Astrocyte of the hippocampus (primary cell): Measurements from ENCODE around the gene SBNO2.
A peak's percentile ranks its signal among the peaks of the same experiment; 100 is the strongest.

Experiments used
- DNase-seq: peaks from one replicate; pipeline ENCODE4 v3.0.0; 2011; ENCODE audit warnings: low read depth, low spot score

Gene SBNO2

GRCh38 chr19:1108291-1109031, 65.6 kb downstream of the SBNO2 start:
- DNase-seq = no peak

- DNase-seq = no peak
Observed at GRCh38 chr19:1107661-1108261, 66.3 kb downstream of the SBNO2 start.

GRCh38 chr19:1106841-1107660, 67.0 kb downstream of the SBNO2 start:
- no peak for DNase-seq

GRCh38 chr19:1105873-1106840, 67.9 kb downstream of the SBNO2 start:
- DNase-seq = no peak

GRCh38 chr19:1105008-1105872, 68.8 kb downstream of the SBNO2 start:
- DNase-seq = peak; percentile 73

- peak; percentile 87 for DNase-seq
Observed at GRCh38 chr19:1104311-1105007, 69.6 kb downstream of the SBNO2 start.

GRCh38 chr19:1103708-1104310, 70.3 kb downstream of the SBNO2 start, which contains the start of gene GPX4:
Gene GPX4, plus strand, starts transcription at chr19:1103994. Its CDS starts 50 bp downstream, at chr19:1104044.
- peak; percentile 100 for DNase-seq

GRCh38 chr19:1103132-1103707, 70.8 kb downstream of the SBNO2 start:
- DNase-seq = no peak

- peak; percentile 98 for DNase-seq
Observed at GRCh38 chr19:1102407-1103131, 71.5 kb downstream of the SBNO2 start.

GRCh38 chr19:1101337-1101698, 72.8 kb downstream of the SBNO2 start:
- DNase-seq = no peak

GRCh38 chr19:1098177-1099051, 75.7 kb downstream of the SBNO2 start:
- no peak for DNase-seq

GRCh38 chr19:1097810-1098176, 76.3 kb downstream of the SBNO2 start:
- DNase-seq = no peak

GRCh38 chr19:1094978-1095701, 78.9 kb downstream of the SBNO2 start, which contains the start of gene POLR2E:
Gene POLR2E, minus strand, starts transcription at chr19:1095375. Its CDS starts 60 bp downstream, at chr19:1095315.
- peak; percentile 100 for DNase-seq

GRCh38 chr19:1094655-1094977, 79.5 kb downstream of the SBNO2 start:
- no peak for DNase-seq

- no peak for DNase-seq
Observed at GRCh38 chr19:1093811-1094553, 80.1 kb downstream of the SBNO2 start.

- DNase-seq = no peak
Observed at GRCh38 chr19:1093330-1093729, 80.7 kb downstream of the SBNO2 start.
